HG02938 (cell line): ENCODE results near the gene CCN2.

ENCODE experiments used
- ATAC-seq: cut with Tn5 transposase; IDR thresholded peaks from one replicate; pipeline ENCODE4 v1.9.1; 2021; ENCODE audit warnings: mild to moderate bottlenecking, moderate library complexity; ENCODE audit not compliant: unreplicated experiment

The CCN2 gene

GRCh38 chr6:131967948-131968347 lies 16.8 kb upstream of the CCN2 start:
- no peak for ATAC-seq

- ATAC-seq: no peak
Observed at GRCh38 chr6:131966443-131966842, 15.3 kb upstream of the CCN2 start.

- no peak for ATAC-seq
Observed at GRCh38 chr6:131963063-131963462, 11.9 kb upstream of the CCN2 start.

GRCh38 chr6:131960371-131961133 lies 9.4 kb upstream of the CCN2 start:
- ATAC-seq: no peak

- ATAC-seq: no peak
Observed at GRCh38 chr6:131958542-131959470, 7.6 kb upstream of the CCN2 start.

- ATAC-seq: no peak
Observed at GRCh38 chr6:131958095-131958494, 6.9 kb upstream of the CCN2 start.

GRCh38 chr6:131955876-131956275 lies 4.7 kb upstream of the CCN2 start:
- ATAC-seq: no peak

- no peak for ATAC-seq
Observed at GRCh38 chr6:131955192-131955591, 4.0 kb upstream of the CCN2 start.

GRCh38 chr6:131954775-131955107 lies 3.6 kb upstream of the CCN2 start:
- ATAC-seq: no peak

- no peak for ATAC-seq
Observed at GRCh38 chr6:131954059-131954774, 3.0 kb upstream of the CCN2 start.

- no peak for ATAC-seq
Observed at GRCh38 chr6:131952886-131953509, 1.8 kb upstream of the CCN2 start.

GRCh38 chr6:131951576-131952230 lies 531 bp upstream of the CCN2 start:
- no peak for ATAC-seq

- no peak for ATAC-seq
Observed at GRCh38 chr6:131949909-131950766, 1.0 kb downstream of the CCN2 start.

- no peak for ATAC-seq
Observed at GRCh38 chr6:131949620-131949908, 1.6 kb downstream of the CCN2 start.

- no peak for ATAC-seq
Observed at GRCh38 chr6:131948692-131949619, 2.2 kb downstream of the CCN2 start.

GRCh38 chr6:131947986-131948661 lies 3.0 kb downstream of the CCN2 start:
- ATAC-seq: no peak

- ATAC-seq: no peak
Observed at GRCh38 chr6:131946992-131947955, 3.9 kb downstream of the CCN2 start.
